Ectodermal cell (in vitro differentiated cells): ENCODE results near the gene CDH22.

Experiments
- H3K27ac ChIP-seq: 2 replicates; pipeline ENCODE4 v1.7.0; 2013; ENCODE audit warnings: mild to moderate bottlenecking, low read depth, low read length; ENCODE audit not compliant: insufficient read depth, poor library complexity, severe bottlenecking
- H3K27me3 ChIP-seq: 2 replicates; pipeline ENCODE4 v1.7.0; 2013; ENCODE audit warnings: mild to moderate bottlenecking, low read length; ENCODE audit not compliant: insufficient read depth, control insufficient read depth, poor library complexity, severe bottlenecking
- H3K36me3 ChIP-seq: one replicate; pipeline ENCODE4 v1.7.0; 2013; ENCODE audit warnings: low read length; ENCODE audit not compliant: control insufficient read depth, insufficient read depth
- H3K4me1 ChIP-seq: one replicate; pipeline ENCODE4 v1.7.0; 2013; ENCODE audit warnings: low read length; ENCODE audit not compliant: control insufficient read depth, insufficient read depth
- H3K4me3 ChIP-seq: 2 replicates; pipeline ENCODE4 v1.7.0; 2013; ENCODE audit warnings: low read depth, low read length, control low read depth; ENCODE audit not compliant: insufficient read depth
- H3K9me3 ChIP-seq: 2 replicates; pipeline ENCODE4 v1.7.0; 2013; ENCODE audit warnings: mild to moderate bottlenecking, low read length, moderate library complexity; ENCODE audit not compliant: control insufficient read depth
- WGBS, 2 experiments: methylation state at CpG; one replicate each; pipeline ENCODE4 v1.1.7; 2013; ENCODE audit warnings: missing lambda C conversion rate in 2 of 2; 5-methylcytosine and 5-hydroxymethylcytosine counted together

CDH22 gene

GRCh38 chr20:46332373-46333160 lies 24.3 kb upstream of the CDH22 start:
- Histone ChIP-seq H3K36me3 (no peaks in the 10 kb centered on the region), H3K4me3 (no peak overlapping the region), H3K27me3 (peaks cover 4% of the 10 kb centered on the region), H3K27ac (no peak overlapping the region), H3K4me1 (peaks cover 37% of the 10 kb centered on the region), H3K9me3 (no peaks in the 10 kb centered on the region)
- 63% methylated on average over 12 of the region's 12 CpGs for WGBS, 2 experiments

GRCh38 chr20:46331611-46332361 lies 23.5 kb upstream of the CDH22 start:
- no peaks in the 10 kb centered on the region for H3K36me3 ChIP-seq
- no peak overlapping the region for H3K4me3 ChIP-seq
- H3K9me3 ChIP-seq, result no peaks in the 10 kb centered on the region
- peaks cover 4% of the 10 kb centered on the region for H3K27me3 ChIP-seq
- no peak overlapping the region for H3K27ac ChIP-seq
- 77 to 79% methylated on average over 12 to 13 of the region's 13 CpGs for WGBS, 2 experiments
- H3K4me1 ChIP-seq, result peaks cover 37% of the 10 kb centered on the region

GRCh38 chr20:46330831-46331371 lies 22.6 kb upstream of the CDH22 start:
- peaks cover 4% of the 10 kb centered on the region for H3K27me3 ChIP-seq
- peaks cover 37% of the 10 kb centered on the region for H3K4me1 ChIP-seq
- no peaks in the 10 kb centered on the region for H3K9me3 ChIP-seq
- no peak overlapping the region for H3K27ac ChIP-seq
- WGBS, 2 experiments, result 88% methylated on average over 13 of the region's 13 CpGs
- H3K36me3 ChIP-seq, result no peaks in the 10 kb centered on the region
- no peak overlapping the region for H3K4me3 ChIP-seq

GRCh38 chr20:46330072-46330763 lies 21.9 kb upstream of the CDH22 start:
- Histone ChIP-seq H3K36me3 (no peaks in the 10 kb centered on the region), H3K4me3 (no peak overlapping the region), H3K27ac (no peak overlapping the region), H3K4me1 (peaks cover 37% of the 10 kb centered on the region), H3K27me3 (peaks cover under 1% of the 10 kb centered on the region), H3K9me3 (no peaks in the 10 kb centered on the region)
- 86 to 89% methylated on average over 13 of the region's 13 CpGs for WGBS, 2 experiments

GRCh38 chr20:46328200-46328882 lies 20.0 kb upstream of the CDH22 start:
- WGBS, 2 experiments, result 63% methylated on average over 16 of the region's 16 CpGs
- no peak overlapping the region for H3K4me3 ChIP-seq
- peaks cover 25% of the 10 kb centered on the region for H3K4me1 ChIP-seq
- H3K36me3 ChIP-seq, result no peaks in the 10 kb centered on the region
- H3K27me3 ChIP-seq, result no peaks in the 10 kb centered on the region
- H3K9me3 ChIP-seq, result no peaks in the 10 kb centered on the region
- no peak overlapping the region for H3K27ac ChIP-seq

- H3K27me3 ChIP-seq, result no peaks in the 10 kb centered on the region
- no peaks in the 10 kb centered on the region for H3K9me3 ChIP-seq
- peaks cover 17% of the 10 kb centered on the region for H3K4me1 ChIP-seq
- H3K27ac ChIP-seq, result no peak overlapping the region
- no peak overlapping the region for H3K4me3 ChIP-seq
- H3K36me3 ChIP-seq, result no peaks in the 10 kb centered on the region
- 93 to 95% methylated on average over 6 of the region's 6 CpGs for WGBS, 2 experiments
Observed at GRCh38 chr20:46327557-46327956, 19.3 kb upstream of the CDH22 start.

GRCh38 chr20:46325789-46326188 lies 17.5 kb upstream of the CDH22 start:
- Histone ChIP-seq H3K27me3 (no peaks in the 10 kb centered on the region), H3K27ac (no peak overlapping the region), H3K4me3 (no peak overlapping the region), H3K36me3 (no peaks in the 10 kb centered on the region), H3K4me1 (peaks cover 12% of the 10 kb centered on the region), H3K9me3 (no peaks in the 10 kb centered on the region)
- WGBS, 2 experiments, result 73 to 96% methylated on average over 1 of the region's 1 CpG

- Histone ChIP-seq H3K27me3 (no peaks in the 10 kb centered on the region), H3K27ac (no peak overlapping the region)
- 70 to 77% methylated on average over 6 of the region's 6 CpGs for WGBS, 2 experiments
Observed at GRCh38 chr20:46324960-46325703, 16.8 kb upstream of the CDH22 start.

GRCh38 chr20:46324379-46324778 lies 16.1 kb upstream of the CDH22 start:
- peaks cover 12% of the 10 kb centered on the region for H3K4me1 ChIP-seq
- 93 to 96% methylated on average over 5 to 7 of the region's 7 CpGs for WGBS, 2 experiments

More at GRCh38 chr20:46324960-46325703, 16.8 kb upstream of the CDH22 start:
- Histone ChIP-seq H3K9me3 (no peaks in the 10 kb centered on the region), H3K4me1 (peaks cover 12% of the 10 kb centered on the region), H3K36me3 (no peaks in the 10 kb centered on the region), H3K4me3 (no peak overlapping the region)

More at GRCh38 chr20:46324379-46324778, 16.1 kb upstream of the CDH22 start:
- Histone ChIP-seq H3K9me3 (no peaks in the 10 kb centered on the region), H3K27ac (no peak overlapping the region), H3K36me3 (no peaks in the 10 kb centered on the region), H3K4me3 (no peak overlapping the region), H3K27me3 (no peaks in the 10 kb centered on the region)
